HCT116 (cell line): ENCODE results near the gene IL17RD. TPM values are rescaled to one million over a fixed set of nuclear protein-coding genes. Genes with fewer than 3 reads are reported as not detected.

Experiments
- ATAC-seq: fragments of 200-7000 bp; cut with Tn5 transposase; 2 replicates; pipeline ENCODE4 v1.9.1; 2020; ENCODE audit warnings: mild to moderate bottlenecking, moderate library complexity
- BruUV-seq: library from RNA; stranded (reverse); fragments of 400-500 nt; replicated peaks from 2 replicates; lab custom pipeline; 2021; lab: Mats Ljungman, UMichigan
- CTCF ChIA-PET: fragments of 300-600 bp; sonication (Branson Sonifier 250); formaldehyde crosslinking; loops from one replicate; lab custom pipeline; 2021; ENCODE audit warnings: antibody characterized with exemption; lab: Charles Lee
- POLR2A ChIA-PET: fragments of 300-600, 350-600 bp; sonication (Branson Sonifier 250); formaldehyde crosslinking; loops from one replicate; lab custom pipeline; 2021; ENCODE audit warnings: antibody characterized with exemption; lab: Charles Lee
- RAD21 ChIA-PET, 2 experiments: fragments of 300-600 bp; sonication (Branson Sonifier 250); formaldehyde crosslinking; loops; one replicate each; lab custom pipeline; 2023; ENCODE audit warnings: low total read pairs in 2 of 2; ENCODE audit not compliant: uncharacterized antibody in 2 of 2, unreplicated experiment in 2 of 2, low non-redundant PET in 1 of 2; lab: Charles Lee
- DNase-seq: peaks from one replicate; pipeline ENCODE4 v3.0.0-alpha.2; 2010; ENCODE audit warnings: low read depth, low spot score
- H2AFZ ChIP-seq: fragments of 200-600 bp; shearing (Covaris generic), sonication (generic); 2 replicates; pipeline ENCODE4 v1.6.1; 2017; ENCODE audit warnings: low read depth, mixed run types, mixed read lengths, antibody characterized with exemption, low read length; ENCODE audit not compliant: poor library complexity, severe bottlenecking
- H3K27ac ChIP-seq: 2 replicates; pipeline ENCODE4 v1.5.1; 2012; ENCODE audit warnings: low read depth, low read length
- H3K27me3 ChIP-seq: fragments of 200-600 bp; sonication (generic); 2 replicates; pipeline ENCODE4 v1.6.1; 2016; ENCODE audit warnings: mixed run types, low read length, mixed read lengths; ENCODE audit not compliant: insufficient read depth
- H3K36me3 ChIP-seq, 2 experiments: fragments of 200-500 bp in 1 of 2; fragments of 200-600 bp in 1 of 2; sonication (Bioruptor generic) in 1 of 2; sonication (generic) in 1 of 2; 2 replicates each; pipeline versions ENCODE4 v1.5.1 to v1.6.1; 2014 to 2016; ENCODE audit warnings: low read length in 2 of 2, inconsistent platforms in 1 of 2, mixed read lengths in 1 of 2, mixed run types in 1 of 2; ENCODE audit not compliant: insufficient read depth in 2 of 2, control insufficient read depth in 1 of 2
- H3K4me1 ChIP-seq, 2 experiments: fragments of 200-600 bp in 1 of 2; sonication (generic) in 1 of 2; 2 replicates each; pipeline versions ENCODE4 v1.5.1 to v1.6.1; 2012 to 2017; ENCODE audit warnings: low read length in 2 of 2, inconsistent platforms in 1 of 2, mild to moderate bottlenecking in 1 of 2, mixed read lengths in 1 of 2, mixed run types in 1 of 2, moderate library complexity in 1 of 2; ENCODE audit not compliant: insufficient read depth in 2 of 2, control insufficient read depth in 1 of 2
- H3K4me2 ChIP-seq: fragments of 200-600 bp; sonication (generic); 2 replicates; pipeline ENCODE4 v1.6.1; 2017; ENCODE audit warnings: mixed run types, low read length, mixed read lengths
- H3K4me3 ChIP-seq, 2 experiments: fragments of 200-600 bp in 1 of 2; sonication (generic) in 1 of 2; replicated peaks in 1 of 2; 2 replicates each; pipeline ENCODE4 v1.5.1; 2011 to 2016; ENCODE audit warnings: low read length in 2 of 2, control low read depth in 1 of 2, low read depth in 1 of 2, mild to moderate bottlenecking in 1 of 2, mixed read lengths in 1 of 2, mixed run types in 1 of 2
- H3K79me2 ChIP-seq: fragments of 200-600 bp; sonication (generic); 2 replicates; pipeline ENCODE4 v1.6.1; 2017; ENCODE audit warnings: mild to moderate bottlenecking, mixed run types, low read length, moderate library complexity, mixed read lengths; ENCODE audit not compliant: insufficient read depth
- H3K9ac ChIP-seq: fragments of 200-600 bp; sonication (generic); 2 replicates; pipeline ENCODE4 v1.6.1; 2016; ENCODE audit warnings: low read length, mixed read lengths
- H3K9me2 ChIP-seq: fragments of 200-600 bp; sonication (generic), shearing (Covaris generic); 2 replicates; pipeline ENCODE4 v1.6.1; 2017; ENCODE audit warnings: mixed run types, mild to moderate bottlenecking, moderate library complexity; ENCODE audit not compliant: insufficient read depth
- H3K9me3 ChIP-seq, 2 experiments: fragments of 200-500 bp in 1 of 2; fragments of 200-600 bp in 1 of 2; sonication (Bioruptor generic) in 1 of 2; sonication (generic) in 1 of 2; 2 replicates each; pipeline ENCODE4 v1.6.1; 2014 to 2017; ENCODE audit warnings: low read length in 2 of 2, mixed read lengths in 2 of 2, inconsistent platforms in 1 of 2, low read depth in 1 of 2, mild to moderate bottlenecking in 1 of 2, mixed run types in 1 of 2, moderate library complexity in 1 of 2; ENCODE audit not compliant: control insufficient read depth in 1 of 2, insufficient read depth in 1 of 2
- H4K20me1 ChIP-seq: fragments of 200-600 bp; sonication (generic), shearing (Covaris generic); 2 replicates; pipeline ENCODE4 v1.6.1; 2017; ENCODE audit warnings: mixed run types, mild to moderate bottlenecking, moderate library complexity; ENCODE audit not compliant: insufficient read depth
- CBX3 ChIP-seq: IDR thresholded peaks from 2 replicates; pipeline ENCODE4 v1.6.1; 2012; ENCODE audit warnings: low read depth
- FOSL1 ChIP-seq: IDR thresholded peaks from 2 replicates; pipeline ENCODE4 v1.6.1; 2012; ENCODE audit warnings: low read depth
- MAX ChIP-seq: IDR thresholded peaks from 2 replicates; pipeline ENCODE4 v1.6.1; 2012
- RAD21 ChIP-seq: IDR thresholded peaks from 2 replicates; pipeline ENCODE4 v1.6.1; 2012; ENCODE audit warnings: low read depth, mild to moderate bottlenecking
- SP1 ChIP-seq: IDR thresholded peaks from 2 replicates; pipeline ENCODE4 v1.6.1; 2012; ENCODE audit warnings: low read depth
- intact Hi-C: fragments of 100-400 bp; cut with micrococcal nuclease; formaldehyde crosslinking; loops from 2 replicates; pipeline ENCODE4 v1.10.0; 2022
- total RNA-seq: library from RNA; stranded (reverse); gene quantifications from one replicate; pipeline ENCODE4 v1.2.1, GENCODE V29; 2021; ENCODE audit not compliant: unreplicated experiment
- TF ChIP-seq, protein P1 (sequence below), 3 experiments: fragments of 200-600 bp in 1 of 3; sonication (generic) in 1 of 3; IDR thresholded peaks in 2 of 3; conservative IDR thresholded peaks in 1 of 3; 2 replicates each; pipeline ENCODE4 v1.5.1; 2012 to 2017; ENCODE audit warnings: low read depth in 2 of 3, low read length in 2 of 3, antibody characterized with exemption in 1 of 3, borderline replicate concordance in 1 of 3, control low read depth in 1 of 3, mild to moderate bottlenecking in 1 of 3, mixed read lengths in 1 of 3, mixed run types in 1 of 3, moderate library complexity in 1 of 3; ENCODE audit not compliant: insufficient read depth in 1 of 3

Gene IL17RD
- total RNA-seq, 1 experiment from 2014 or later = 12.3 TPM

GRCh38 chr3:57100046-57100695 lies 65.0 kb downstream of the IL17RD start:
- BruUV-seq = no TSS peak
- POLR2A ChIA-PET = no interaction called here
- Histone ChIP-seq H3K4me2 (no peak overlapping the region), H3K79me2 (no peaks in the 10 kb centered on the region), H3K9me2 (no peaks in the 10 kb centered on the region), H2AFZ (peak overlapping the region; percentile 11), H3K36me3 (no peaks in the 10 kb centered on the region), H3K4me1 (peaks cover 0 to 19% of the 10 kb centered on the region in 2 experiments; a peak in 2 of 4 replicates), H3K27me3 (no peaks in the 10 kb centered on the region), H3K9me3 (no peaks in the 10 kb centered on the region), H3K27ac (no peak overlapping the region), H3K9ac (no peak overlapping the region), H4K20me1 (no peaks in the 10 kb centered on the region), H3K4me3 (no peak overlapping the region)
- intact Hi-C loops = loop anchor here (2.0 to 10.0 kb wide), 5 partner anchors 62 to 755 kb away; no protein-coding TSS in a partner anchor
- CTCF ChIA-PET = interaction anchor here (0.8 to 1.8 kb wide), 5 partner anchors 8 to 753 kb away, joined by 3 to 6 read pairs (median 4); no protein-coding TSS in a partner anchor
- RAD21 ChIA-PET = no interaction called here
- DNase-seq (peak; percentile 61), ATAC-seq (peak; percentile 93)
- peak; percentile 92 for TF ChIP-seq RAD21
- peak; percentile 84 for TF ChIP-seq MAX
- TF ChIP-seq CBX3 = peak; percentile 73; the same call in 1 of the 2 replicates
- TF ChIP-seq FOSL1 = no peak
- TF ChIP-seq, protein P1, sequence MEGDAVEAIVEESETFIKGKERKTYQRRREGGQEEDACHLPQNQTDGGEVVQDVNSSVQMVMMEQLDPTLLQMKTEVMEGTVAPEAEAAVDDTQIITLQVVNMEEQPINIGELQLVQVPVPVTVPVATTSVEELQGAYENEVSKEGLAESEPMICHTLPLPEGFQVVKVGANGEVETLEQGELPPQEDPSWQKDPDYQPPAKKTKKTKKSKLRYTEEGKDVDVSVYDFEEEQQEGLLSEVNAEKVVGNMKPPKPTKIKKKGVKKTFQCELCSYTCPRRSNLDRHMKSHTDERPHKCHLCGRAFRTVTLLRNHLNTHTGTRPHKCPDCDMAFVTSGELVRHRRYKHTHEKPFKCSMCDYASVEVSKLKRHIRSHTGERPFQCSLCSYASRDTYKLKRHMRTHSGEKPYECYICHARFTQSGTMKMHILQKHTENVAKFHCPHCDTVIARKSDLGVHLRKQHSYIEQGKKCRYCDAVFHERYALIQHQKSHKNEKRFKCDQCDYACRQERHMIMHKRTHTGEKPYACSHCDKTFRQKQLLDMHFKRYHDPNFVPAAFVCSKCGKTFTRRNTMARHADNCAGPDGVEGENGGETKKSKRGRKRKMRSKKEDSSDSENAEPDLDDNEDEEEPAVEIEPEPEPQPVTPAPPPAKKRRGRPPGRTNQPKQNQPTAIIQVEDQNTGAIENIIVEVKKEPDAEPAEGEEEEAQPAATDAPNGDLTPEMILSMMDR (IDR thresholded peaks at IDR 0.05 in 2 of 3, conservative IDR thresholded peaks at IDR 0.05 in 1 of 3; ENCODE audit: borderline replicate concordance in 1 of 3, insufficient read depth in 1 of 3, low read depth in 2 of 3, low read length in 2 of 3) = peak; percentile 79 to 92 (median 83)
- peak; percentile 22; the same call in 1 of the 2 replicates for TF ChIP-seq SP1
